HepG2 (cell line): ENCODE measurements around the gene SNUPN.

Experiments
- AKNA ChIP-seq: sonication (generic); formaldehyde crosslinking; IDR thresholded peaks from 2 replicates; pipeline ENCODE4 v1.4.0; 2020; ENCODE audit warnings: missing genetic modification reagents, borderline replicate concordance
- CTCF ChIP-seq: sonication (generic); formaldehyde crosslinking; IDR thresholded peaks from 2 replicates; pipeline ENCODE4 v1.5.0; 2020; ENCODE audit warnings: mild to moderate bottlenecking, missing genetic modification reagents, moderate library complexity
- SP1 ChIP-seq, 2 experiments: fragments of 450-650 bp in 1 of 2; sonication (generic) in 1 of 2; formaldehyde crosslinking in 1 of 2; IDR thresholded peaks; 2 replicates each; pipeline versions ENCODE4 v1.4.0 to v1.6.1; 2016 to 2020; ENCODE audit warnings: missing genetic modification reagents in 1 of 2
- SP2 ChIP-seq: sonication (generic); formaldehyde crosslinking; IDR thresholded peaks from 2 replicates; pipeline ENCODE4 v1.5.1; 2020; ENCODE audit warnings: mild to moderate bottlenecking, missing genetic modification reagents
- TCF12 ChIP-seq, 2 experiments: fragments of 450-650 bp in 1 of 2; sonication (generic) in 1 of 2; formaldehyde crosslinking in 1 of 2; IDR thresholded peaks; 2 replicates each; pipeline versions ENCODE4 v1.6.1 to v1.8.0; 2017 to 2022; ENCODE audit warnings: antibody characterized with exemption in 1 of 2, mild to moderate bottlenecking in 1 of 2, missing genetic modification reagents in 1 of 2, moderate library complexity in 1 of 2
- YEATS2 ChIP-seq: sonication (generic); formaldehyde crosslinking; IDR thresholded peaks from 2 replicates; pipeline ENCODE4 v1.4.0; 2020; ENCODE audit warnings: missing genetic modification reagents, borderline replicate concordance
- ZNF772 ChIP-seq: sonication (generic); formaldehyde crosslinking; IDR thresholded peaks from 2 replicates; pipeline ENCODE4 v1.5.0; 2020; ENCODE audit warnings: mild to moderate bottlenecking, missing genetic modification reagents
- ZNF839 ChIP-seq: sonication (generic); formaldehyde crosslinking; IDR thresholded peaks from 2 replicates; pipeline ENCODE4 v1.4.0; 2020; ENCODE audit warnings: missing genetic modification reagents, mild to moderate bottlenecking, borderline replicate concordance

GRCh38 chr15:75636026-75636425 lies 10.5 kb upstream of the SNUPN start:
- TF ChIP-seq AKNA (CRISPR knock-in tag) (no peak), ZNF839 (CRISPR knock-in tag) (no peak), CTCF (CRISPR knock-in tag) (no peak), YEATS2 (CRISPR knock-in tag) (no peak), SP2 (CRISPR knock-in tag) (no peak), SP1 (IDR thresholded peaks at IDR 0.05) (no peak), SP1 (CRISPR knock-in tag; IDR thresholded peaks at IDR 0.05) (no peak), ZNF772 (CRISPR knock-in tag) (no peak), TCF12 (IDR thresholded peaks at IDR 0.05) (no peak), TCF12 (CRISPR knock-in tag; IDR thresholded peaks at IDR 0.05) (no peak)
